Thyroid gland (tissue), 4 donors: ENCODE data around the gene FOXO6. TPM values are rescaled to one million over a fixed set of nuclear protein-coding genes. Genes with fewer than 3 reads are reported as not detected.

Experiments used
- DNase-seq, 2 donors: peaks; one replicate each; pipeline ENCODE4 v3.0.0-alpha.2; 2019
- H3K27ac ChIP-seq, 3 donors: fragments of 200-600 bp; sonication (generic); 1 replicate in 2 of 3; 2 replicates in 1 of 3; pipeline ENCODE4 v1.5.1; 2016 to 2019; ENCODE audit warnings: mild to moderate bottlenecking in 1 of 3, moderate library complexity in 1 of 3
- H3K27me3 ChIP-seq: fragments of 200-600 bp; sonication (generic); one replicate; pipeline ENCODE4 v1.5.1; 2019
- H3K36me3 ChIP-seq, 2 donors: fragments of 200-600 bp; sonication (generic); one replicate each; pipeline ENCODE4 v1.5.1; 2016 to 2019
- H3K4me1 ChIP-seq, 2 donors: fragments of 200-600 bp; sonication (generic); one replicate each; pipeline ENCODE4 v1.5.1; 2017 to 2019
- H3K4me3 ChIP-seq, 3 donors: fragments of 200-600 bp; sonication (generic); replicated peaks in 1 of 3; 1 replicate in 2 of 3; 2 replicates in 1 of 3; pipeline ENCODE4 v1.5.1; 2016; ENCODE audit warnings: mild to moderate bottlenecking in 1 of 3
- H3K9me3 ChIP-seq: fragments of 200-600 bp; sonication (generic); one replicate; pipeline ENCODE4 v1.5.1; 2017
- POLR2A ChIP-seq, 2 donors: fragments of 450-650 bp; IDR thresholded peaks; one replicate each; pipeline ENCODE4 v1.6.1; 2017; ENCODE audit warnings: antibody characterized with exemption in 2 of 2, mild to moderate bottlenecking in 2 of 2, moderate library complexity in 1 of 2
- WGBS, 2 donors: methylation state at CpG; one replicate each; pipeline ENCODE4 v1.1.5; 2017; 5-methylcytosine and 5-hydroxymethylcytosine counted together
- intact Hi-C: fragments of 100-400 bp; cut with DNase I; formaldehyde crosslinking; loops from one replicate; pipeline ENCODE4 v1.15.1; 2023
- total RNA-seq, 4 donors: library from RNA; depleted of rRNA; stranded (reverse); fragments of >200 nt; gene quantifications; one replicate each; pipeline ENCODE4 v1.2.3, GENCODE V29; 2016
- TF ChIP-seq, protein P1 (sequence below), 6 experiments: fragments of 200-600 bp in 3 of 6; fragments of 450-650 bp in 3 of 6; sonication (generic) in 3 of 6; IDR thresholded peaks; one replicate each; pipeline ENCODE4 v1.5.1; 2016 to 2019; ENCODE audit warnings: antibody characterized with exemption in 6 of 6, mild to moderate bottlenecking in 2 of 6, inconsistent platforms in 1 of 6, moderate library complexity in 1 of 6

The FOXO6 gene
- total RNA-seq, 4 donors from 2014 or later = 1.1 to 4.2 (median 2.6) TPM

DNA sequence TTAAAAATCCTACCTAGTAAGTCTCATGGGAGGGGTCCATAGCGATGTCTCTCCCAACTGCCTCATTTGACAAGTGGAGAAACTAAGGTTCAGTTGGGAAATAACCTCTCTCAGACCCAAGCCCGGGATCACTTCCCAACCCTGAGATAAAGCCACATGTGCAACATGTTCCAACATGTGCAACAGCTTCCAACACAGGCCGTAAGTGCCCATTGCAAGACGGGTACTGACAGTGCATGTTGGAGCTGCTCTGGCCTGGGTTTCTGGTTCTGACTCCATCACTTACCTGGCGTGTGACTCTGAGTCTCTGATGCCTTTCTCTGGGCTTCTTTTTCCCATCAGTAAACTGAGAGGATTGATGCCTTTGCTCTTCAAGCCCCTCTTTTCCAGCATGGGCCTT, 38.0 kb upstream of the FOXO6 start:
- TF ChIP-seq, protein P1, sequence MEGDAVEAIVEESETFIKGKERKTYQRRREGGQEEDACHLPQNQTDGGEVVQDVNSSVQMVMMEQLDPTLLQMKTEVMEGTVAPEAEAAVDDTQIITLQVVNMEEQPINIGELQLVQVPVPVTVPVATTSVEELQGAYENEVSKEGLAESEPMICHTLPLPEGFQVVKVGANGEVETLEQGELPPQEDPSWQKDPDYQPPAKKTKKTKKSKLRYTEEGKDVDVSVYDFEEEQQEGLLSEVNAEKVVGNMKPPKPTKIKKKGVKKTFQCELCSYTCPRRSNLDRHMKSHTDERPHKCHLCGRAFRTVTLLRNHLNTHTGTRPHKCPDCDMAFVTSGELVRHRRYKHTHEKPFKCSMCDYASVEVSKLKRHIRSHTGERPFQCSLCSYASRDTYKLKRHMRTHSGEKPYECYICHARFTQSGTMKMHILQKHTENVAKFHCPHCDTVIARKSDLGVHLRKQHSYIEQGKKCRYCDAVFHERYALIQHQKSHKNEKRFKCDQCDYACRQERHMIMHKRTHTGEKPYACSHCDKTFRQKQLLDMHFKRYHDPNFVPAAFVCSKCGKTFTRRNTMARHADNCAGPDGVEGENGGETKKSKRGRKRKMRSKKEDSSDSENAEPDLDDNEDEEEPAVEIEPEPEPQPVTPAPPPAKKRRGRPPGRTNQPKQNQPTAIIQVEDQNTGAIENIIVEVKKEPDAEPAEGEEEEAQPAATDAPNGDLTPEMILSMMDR (IDR thresholded peaks at IDR 0.05) = no peak
- TF ChIP-seq POLR2A (IDR thresholded peaks at IDR 0.05) = no peak
- no peak for DNase-seq
- Histone ChIP-seq H3K36me3 (no peaks in the 10 kb centered on the region), H3K27me3 (no peaks in the 10 kb centered on the region), H3K4me3 (no peak overlapping the region), H3K27ac (no peak overlapping the region), H3K4me1 (peaks cover 0 to 10% of the 10 kb centered on the region in 2 donors), H3K9me3 (no peaks in the 10 kb centered on the region)
- WGBS, 2 donors = 93 to 95% methylated on average over 5 of the region's 5 CpGs
- intact Hi-C loops = no loop called here

DNA sequence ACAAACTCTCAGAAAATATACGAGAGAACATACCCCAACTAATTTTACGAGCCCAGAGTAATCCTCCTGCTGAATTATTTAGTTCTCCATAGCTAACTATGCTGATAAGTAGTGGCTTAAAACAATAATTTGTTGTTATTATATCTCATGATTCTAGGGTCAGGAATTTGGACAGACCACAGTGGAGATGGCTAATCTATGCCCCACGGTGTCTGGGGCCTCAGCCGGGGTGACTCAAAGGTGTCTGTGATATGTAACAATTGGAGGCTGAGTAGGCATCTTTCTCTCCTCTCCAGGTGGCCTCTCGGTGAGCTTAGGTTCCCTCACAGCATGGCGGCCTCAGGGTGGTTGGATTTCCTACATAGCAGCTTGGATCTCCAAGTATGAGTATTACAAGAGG, 35.4 kb upstream of the FOXO6 start:
- H3K27ac ChIP-seq = no peak overlapping the region
- no peaks in the 10 kb centered on the region for H3K4me1 ChIP-seq
- 90 to 93% methylated on average over 6 of the region's 6 CpGs for WGBS, 2 donors
- no peaks in the 10 kb centered on the region for H3K27me3 ChIP-seq
- intact Hi-C loops = no loop called here
- no peak overlapping the region for H3K4me3 ChIP-seq
- no peaks in the 10 kb centered on the region for H3K9me3 ChIP-seq
- H3K36me3 ChIP-seq = no peaks in the 10 kb centered on the region
- DNase-seq = no peak
- TF ChIP-seq, protein P1 (IDR thresholded peaks at IDR 0.05) = no peak
- no peak for TF ChIP-seq POLR2A (IDR thresholded peaks at IDR 0.05)

- Histone ChIP-seq H3K4me1 (no peaks in the 10 kb centered on the region), H3K9me3 (no peaks in the 10 kb centered on the region), H3K4me3 (no peak overlapping the region), H3K27me3 (no peaks in the 10 kb centered on the region), H3K27ac (no peak overlapping the region), H3K36me3 (no peaks in the 10 kb centered on the region)
- no peak for TF ChIP-seq POLR2A (IDR thresholded peaks at IDR 0.05)
- TF ChIP-seq, protein P1 (IDR thresholded peaks at IDR 0.05) = no peak
- intact Hi-C loops = no loop called here
- DNase-seq = no peak
- WGBS, 2 donors = 71 to 78% methylated on average over 6 of the region's 6 CpGs
Measured at GRCh38 chr1:41327383-41327999, 33.7 kb upstream of the FOXO6 start.

DNA sequence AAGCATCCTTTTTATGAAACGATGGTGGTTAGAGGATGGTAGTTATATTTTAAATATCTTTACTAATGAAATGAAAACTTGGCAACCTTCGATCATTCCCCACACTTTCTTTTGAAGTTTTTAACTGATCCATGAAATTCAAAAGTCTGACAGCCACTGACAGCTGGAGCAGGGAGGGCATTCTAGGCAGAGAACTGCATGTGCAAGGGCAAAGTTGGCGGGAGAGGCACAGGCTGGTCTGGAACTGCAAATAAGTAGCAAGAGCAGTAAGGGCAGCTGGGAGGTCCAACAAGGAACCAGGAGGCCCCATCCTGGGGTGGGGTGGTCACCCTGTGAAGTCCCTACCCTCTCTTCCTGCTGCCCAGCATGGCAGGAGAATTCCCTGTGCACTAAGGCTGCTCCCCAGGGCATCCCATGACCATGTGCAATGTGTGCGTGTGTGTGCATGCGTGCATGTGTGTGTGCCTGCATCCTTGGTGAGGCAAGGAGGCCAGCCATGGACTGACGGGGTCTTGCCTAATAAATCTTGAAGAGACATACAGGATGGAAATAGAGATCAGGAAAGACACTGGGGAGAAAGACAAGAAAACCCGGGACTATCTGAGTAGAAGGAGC, 33.1 kb upstream of the FOXO6 start:
- Histone ChIP-seq H3K27ac (no peak overlapping the region), H3K4me3 (no peak overlapping the region), H3K27me3 (no peaks in the 10 kb centered on the region), H3K9me3 (no peaks in the 10 kb centered on the region), H3K36me3 (no peaks in the 10 kb centered on the region), H3K4me1 (no peaks in the 10 kb centered on the region)
- WGBS, 2 donors = 85 to 86% methylated on average over 7 of the region's 7 CpGs
- TF ChIP-seq POLR2A (IDR thresholded peaks at IDR 0.05) = no peak
- TF ChIP-seq, protein P1 (IDR thresholded peaks at IDR 0.05) = no peak
- DNase-seq = no peak
- intact Hi-C loops = no loop called here

DNA sequence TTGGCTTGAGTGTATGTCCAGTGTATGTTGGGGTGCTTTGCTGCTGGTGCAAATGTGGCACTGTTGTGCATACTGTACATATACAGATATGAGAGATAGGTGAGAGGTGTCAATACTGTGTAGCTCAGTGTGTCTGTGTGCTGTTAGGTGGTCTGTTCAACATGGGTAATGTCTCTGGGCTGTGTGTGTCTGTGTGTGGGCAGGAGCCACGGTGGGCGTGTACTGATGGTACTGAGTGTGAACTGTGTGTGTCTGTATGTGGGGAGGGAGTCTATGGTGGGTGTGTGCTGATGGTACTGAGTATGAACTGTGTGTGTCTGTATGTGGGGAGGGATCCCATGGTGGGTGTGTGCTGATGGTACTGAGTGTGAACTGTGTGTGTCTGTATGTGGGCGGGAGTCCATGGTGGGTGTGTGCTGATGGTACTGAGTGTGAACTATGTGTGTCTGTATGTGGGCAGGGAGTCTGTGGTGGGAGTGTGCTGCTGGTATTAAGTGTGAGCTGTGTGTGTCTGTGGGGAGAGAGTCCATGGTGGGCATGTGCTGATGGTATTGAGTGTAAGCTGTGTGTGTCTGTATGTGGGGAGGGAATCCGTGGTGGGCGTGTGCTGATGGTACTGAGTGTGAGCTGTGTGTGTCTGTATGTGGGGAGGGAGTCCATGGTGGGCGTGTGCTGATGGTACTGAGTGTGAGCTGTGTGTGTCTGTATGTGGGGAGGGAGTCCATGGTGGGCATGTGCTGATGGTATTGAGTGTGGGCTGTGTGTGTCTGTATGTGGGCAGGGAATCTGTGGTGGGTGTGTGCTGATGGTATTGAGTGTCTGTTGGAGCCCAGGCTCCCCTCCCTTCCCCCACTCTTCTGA, 32.2 kb upstream of the FOXO6 start:
- H3K9me3 ChIP-seq = no peaks in the 10 kb centered on the region
- no peak overlapping the region for H3K4me3 ChIP-seq
- no peak for TF ChIP-seq POLR2A (IDR thresholded peaks at IDR 0.05)
- TF ChIP-seq, protein P1 (IDR thresholded peaks at IDR 0.05) = no peak
- 87 to 90% methylated on average over 6 of the region's 6 CpGs for WGBS, 2 donors
- H3K27ac ChIP-seq = no peak overlapping the region
- no peaks in the 10 kb centered on the region for H3K27me3 ChIP-seq
- H3K4me1 ChIP-seq = no peaks in the 10 kb centered on the region
- DNase-seq = no peak
- intact Hi-C loops = no loop called here
- H3K36me3 ChIP-seq = no peaks in the 10 kb centered on the region
